Aorta (tissue), 5 donors: ENCODE data around the gene TEAD4. TPM values are rescaled to one million over a fixed set of nuclear protein-coding genes. Genes with fewer than 3 reads are reported as not detected.

Experiments
- ATAC-seq: fragments of 200-7000 bp; cut with Tn5 transposase; one replicate; pipeline ENCODE4 v1.9.1; 2022; ENCODE audit warnings: moderate library complexity; ENCODE audit not compliant: low FRiP score
- DNase-seq, 2 donors: peaks; one replicate each; pipeline ENCODE4 v3.0.0-alpha.2; 2020
- H3K27ac ChIP-seq, 2 donors: one replicate each; pipeline ENCODE4 v1.5.1; 2013; ENCODE audit warnings: low read length in 2 of 2, mild to moderate bottlenecking in 2 of 2, moderate library complexity in 2 of 2, control low read depth in 1 of 2, inconsistent platforms in 1 of 2, low read depth in 1 of 2
- H3K27me3 ChIP-seq, 2 donors: one replicate each; pipeline ENCODE4 v1.6.1; 2013; ENCODE audit warnings: control low read depth in 1 of 2, low read length in 1 of 2, mild to moderate bottlenecking in 1 of 2, moderate library complexity in 1 of 2; ENCODE audit not compliant: insufficient read depth in 2 of 2, control insufficient read depth in 1 of 2
- H3K36me3 ChIP-seq, 2 donors: one replicate each; pipeline ENCODE4 v1.6.1; 2013; ENCODE audit warnings: control low read depth in 1 of 2, low read length in 1 of 2, mild to moderate bottlenecking in 1 of 2; ENCODE audit not compliant: insufficient read depth in 2 of 2, control insufficient read depth in 1 of 2
- H3K4me1 ChIP-seq, 2 donors: one replicate each; pipeline ENCODE4 v1.6.1; 2013; ENCODE audit warnings: low read length in 2 of 2, control low read depth in 1 of 2, mild to moderate bottlenecking in 1 of 2, moderate library complexity in 1 of 2; ENCODE audit not compliant: insufficient read depth in 2 of 2, control insufficient read depth in 1 of 2
- H3K4me3 ChIP-seq, 2 donors: one replicate each; pipeline ENCODE4 v1.5.1; 2013; ENCODE audit warnings: low read length in 2 of 2, control low read depth in 1 of 2, mild to moderate bottlenecking in 1 of 2
- H3K9me3 ChIP-seq: one replicate; pipeline ENCODE4 v1.6.1; 2013; ENCODE audit warnings: mild to moderate bottlenecking, low read length; ENCODE audit not compliant: control insufficient read depth
- WGBS, 2 donors: extraction: QIAGEN DNeasy Blood & Tissue Kit; methylation state at CpG; one replicate each; pipeline ENCODE4 v1.1.7; 2013; 5-methylcytosine and 5-hydroxymethylcytosine counted together
- intact Hi-C, 2 donors: fragments of 100-400 bp; cut with DNase I; formaldehyde crosslinking; loops; one replicate each; pipeline versions ENCODE4 v1.14.2 to v1.15.0; 2022
- polyA plus RNA-seq, 2 donors: library from polyadenylated mRNA; stranded (reverse); fragments of 200-250 nt; gene quantifications; one replicate each; pipeline ENCODE4 v1.2.3, GENCODE V29; 2013
- total RNA-seq, 2 donors: library from RNA; stranded (reverse); fragmentation: NEBNext Ultra II Directional; extraction: Animal tissue kit (Norgen Biotek cat#: 25700); gene quantifications; one replicate each; pipeline ENCODE4 v1.2.1, GENCODE V29; 2021
- donor health status: healthy with polysubstance abuse.
- donor health status: Bipolar disorder and iron deficiency.
- donor health status: DM: no; HTN: no; CAD: no.
- donor health status: DM: no; HTN: no; CAD: no.
- donor health status: DM: yes; HTN: yes; CAD: no.

TEAD4 gene
- total and polyA plus RNA-seq, 4 donors: 8.9 to 29.0 (median 20.2) TPM

DNA sequence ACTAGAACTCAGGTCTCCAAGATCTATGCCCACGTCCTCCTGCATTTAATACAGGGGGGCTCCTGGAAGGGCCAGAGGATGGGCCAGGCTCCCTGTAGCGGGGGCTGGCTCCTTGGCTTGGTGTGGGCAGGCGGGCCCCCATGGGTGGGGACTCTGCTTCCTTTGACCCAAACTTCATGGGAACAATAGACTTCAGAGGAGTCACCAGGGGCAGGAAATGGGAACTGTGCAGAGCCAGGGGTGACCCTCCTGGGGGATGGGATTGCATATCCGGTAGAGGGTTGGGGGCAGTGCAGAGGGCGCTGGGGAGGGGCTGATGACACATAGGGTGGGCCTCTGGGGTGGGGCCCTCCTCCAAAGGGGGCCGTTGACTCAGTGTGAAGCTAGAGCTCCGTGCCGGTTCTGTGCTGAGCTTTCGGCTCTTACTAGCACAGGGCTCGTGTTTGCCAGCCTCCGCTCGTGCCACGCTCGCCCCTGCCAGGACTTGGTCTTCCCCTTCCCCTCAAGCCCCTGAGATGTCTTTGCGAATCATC is 4.6 kb downstream of the TEAD4 start:
- H3K27ac ChIP-seq: no peak overlapping the region
- no peaks in the 10 kb centered on the region for H3K4me1 ChIP-seq
- H3K27me3 ChIP-seq: no peaks in the 10 kb centered on the region
- no peak overlapping the region for H3K4me3 ChIP-seq
- 89 to 90% methylated on average over 15 of the region's 15 CpGs for WGBS, 2 donors
- H3K36me3 ChIP-seq: no peaks in the 10 kb centered on the region
- DNase-seq: peak in 1 of 2 donors; percentile 80
- no peak for ATAC-seq
- no peaks in the 10 kb centered on the region for H3K9me3 ChIP-seq
- intact Hi-C loops: loop anchor here in 1 of 2 donors (5.0 kb wide), 1 partner anchor 78 kb away; no protein-coding TSS in a partner anchor

DNA sequence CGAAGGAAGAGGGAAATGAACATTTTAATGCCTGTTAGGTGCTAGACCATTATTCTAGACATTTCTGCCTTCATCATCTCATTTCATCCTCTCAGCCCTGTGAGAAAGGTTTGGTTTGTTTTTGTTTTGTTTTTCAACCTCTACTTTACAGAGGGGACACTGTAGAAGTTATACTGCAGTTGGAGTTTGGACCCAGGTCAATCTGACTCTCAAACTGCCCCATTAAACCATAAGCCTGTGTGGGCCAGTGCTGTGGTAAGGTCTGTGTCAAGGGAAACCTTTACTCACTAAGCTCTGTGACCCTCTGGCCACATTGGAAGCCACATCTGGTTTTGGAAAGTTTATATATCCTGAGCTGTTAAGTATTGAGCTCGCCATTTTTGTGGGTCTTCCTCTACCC is 8.5 kb downstream of the TEAD4 start:
- Histone ChIP-seq H3K9me3 (no peaks in the 10 kb centered on the region), H3K27ac (no peak overlapping the region), H3K36me3 (no peaks in the 10 kb centered on the region), H3K4me1 (no peaks in the 10 kb centered on the region), H3K27me3 (no peaks in the 10 kb centered on the region), H3K4me3 (no peak overlapping the region)
- 93 to 96% methylated on average over 2 of the region's 2 CpGs for WGBS, 2 donors
- DNase-seq (no peak), ATAC-seq (no peak)
- intact Hi-C loops: no loop called here

DNA sequence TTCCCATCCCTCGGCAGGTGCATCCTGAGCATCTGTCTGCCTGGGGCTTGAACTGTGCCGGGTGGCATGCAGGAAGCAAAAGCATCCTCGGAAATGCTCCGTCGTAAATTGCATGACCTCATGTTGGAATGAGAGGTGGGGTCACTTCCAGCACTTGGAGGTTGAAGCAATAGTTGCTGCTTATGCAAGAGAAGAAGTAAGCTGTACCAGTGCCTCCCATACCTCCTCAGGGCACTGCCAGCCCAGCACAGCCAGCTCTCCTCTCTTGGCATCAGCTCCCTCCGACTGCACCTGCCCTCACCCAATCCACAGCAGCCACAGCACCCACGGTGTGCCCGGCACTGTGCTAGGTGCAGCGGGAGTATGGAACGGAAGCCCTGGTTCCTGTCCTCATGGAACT is 11.5 kb downstream of the TEAD4 start:
- no peak for ATAC-seq
- Histone ChIP-seq H3K4me3 (no peak overlapping the region), H3K4me1 (no peaks in the 10 kb centered on the region), H3K36me3 (no peaks in the 10 kb centered on the region), H3K27ac (no peak overlapping the region), H3K27me3 (no peaks in the 10 kb centered on the region), H3K9me3 (no peaks in the 10 kb centered on the region)
- no peak for DNase-seq
- 80 to 83% methylated on average over 10 of the region's 10 CpGs for WGBS, 2 donors
- intact Hi-C loops: no loop called here

DNA sequence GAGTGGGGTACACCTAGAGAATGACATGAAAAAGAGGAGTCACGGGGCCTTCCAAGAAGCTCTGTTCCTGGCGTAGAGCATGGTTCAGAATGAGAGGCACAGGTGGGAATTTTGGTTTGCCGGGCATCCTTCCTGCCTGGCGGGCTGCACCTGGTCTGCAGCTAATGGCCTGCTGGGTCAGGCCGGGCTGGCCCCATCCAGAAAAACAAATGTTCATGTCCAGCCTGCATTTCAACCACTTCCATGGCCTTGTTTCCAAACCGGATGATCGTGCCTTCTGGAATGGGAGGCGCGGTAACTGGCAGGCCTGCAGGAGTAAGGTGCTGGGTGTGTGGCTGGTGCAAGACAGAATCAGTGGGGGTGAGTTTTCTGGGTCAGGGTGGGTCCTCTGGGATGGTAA is 14.4 kb downstream of the TEAD4 start:
- Histone ChIP-seq H3K27me3 (no peaks in the 10 kb centered on the region), H3K27ac (no peak overlapping the region), H3K36me3 (no peaks in the 10 kb centered on the region), H3K4me3 (no peak overlapping the region), H3K4me1 (no peaks in the 10 kb centered on the region), H3K9me3 (no peaks in the 10 kb centered on the region)
- intact Hi-C loops: no loop called here
- WGBS, 2 donors: 95 to 97% methylated on average over 9 of the region's 9 CpGs
- ATAC-seq (no peak), DNase-seq (no peak)

DNA sequence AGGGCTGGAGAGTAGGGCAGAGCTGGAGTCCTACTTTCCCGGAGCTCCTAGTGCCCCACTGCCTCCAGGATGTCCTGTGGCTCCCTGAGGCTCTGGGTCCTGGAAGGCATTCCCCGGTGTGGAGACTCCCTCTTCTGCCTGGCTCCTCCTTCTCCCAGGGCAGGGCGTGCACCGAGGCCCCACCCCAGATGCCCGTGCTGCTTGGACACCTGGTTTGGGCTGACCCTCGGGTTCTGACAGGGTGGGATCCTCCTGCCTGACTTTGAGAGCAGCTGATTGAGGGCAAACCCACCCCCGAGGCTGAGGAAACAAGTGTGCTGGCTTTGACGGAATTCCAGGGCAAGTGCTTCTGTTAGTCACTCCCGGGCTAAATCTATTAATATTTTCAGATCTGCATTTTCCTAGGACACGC is 15.4 kb downstream of the TEAD4 start:
- intact Hi-C loops: no loop called here
- no peak for ATAC-seq

DNA sequence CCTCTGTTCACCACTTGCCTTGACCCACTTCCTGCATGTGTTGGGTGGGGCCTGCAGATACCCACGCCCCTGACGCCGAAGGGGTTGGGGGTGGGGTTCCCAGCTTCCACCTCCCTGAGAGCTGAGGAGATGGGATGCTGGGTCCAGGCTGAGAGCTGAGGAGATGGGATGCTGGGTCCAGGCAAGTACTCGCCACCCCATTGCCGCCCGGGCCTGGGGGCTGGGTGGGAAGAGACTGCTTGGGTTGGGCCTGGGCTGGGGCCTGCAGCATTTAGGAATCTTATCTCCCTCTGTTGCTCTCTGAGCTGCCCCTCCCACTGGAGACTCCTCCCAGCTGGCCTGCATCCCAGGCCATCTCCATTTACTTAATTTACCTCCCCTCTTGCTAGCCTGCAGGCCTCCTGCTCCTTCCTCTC is 17.4 kb downstream of the TEAD4 start:
- WGBS, 2 donors: 64 to 74% methylated on average over 6 of the region's 6 CpGs
- no peak overlapping the region for H3K27ac ChIP-seq
- intact Hi-C loops: no loop called here
- H3K27me3 ChIP-seq: no peaks in the 10 kb centered on the region
- no peaks in the 10 kb centered on the region for H3K9me3 ChIP-seq
- H3K4me1 ChIP-seq: no peaks in the 10 kb centered on the region
- H3K36me3 ChIP-seq: no peaks in the 10 kb centered on the region
- DNase-seq: no peak
- peak; percentile 6 for ATAC-seq
- no peak overlapping the region for H3K4me3 ChIP-seq

More for the DNA sequence above, 15.4 kb downstream of the TEAD4 start:
- Histone ChIP-seq H3K36me3 (no peaks in the 10 kb centered on the region), H3K4me1 (no peaks in the 10 kb centered on the region), H3K9me3 (no peaks in the 10 kb centered on the region), H3K27me3 (no peaks in the 10 kb centered on the region), H3K27ac (no peak overlapping the region), H3K4me3 (no peak overlapping the region)
- no peak for DNase-seq
- WGBS, 2 donors: 21 to 23% methylated on average over 9 to 10 of the region's 10 CpGs

DNA sequence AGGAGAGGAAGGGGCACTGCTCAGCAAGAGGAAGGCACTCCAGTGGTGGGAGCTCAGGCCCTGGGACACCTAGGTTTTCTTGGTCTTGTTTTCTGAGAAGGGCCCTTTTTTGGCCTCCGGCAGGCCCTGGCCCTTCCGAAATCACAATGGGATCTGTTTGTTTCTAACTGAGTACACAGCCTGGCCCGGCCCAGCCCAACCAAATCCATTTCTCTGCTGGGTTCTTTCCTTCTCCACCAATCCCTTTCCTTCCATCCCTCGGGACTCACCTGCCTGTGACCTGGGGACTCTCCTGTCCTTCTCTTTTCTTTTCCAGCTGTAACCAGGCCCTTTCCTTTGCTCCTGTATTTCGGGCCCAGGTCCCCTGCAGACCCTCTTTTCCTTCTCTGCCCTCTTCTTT is 18.6 kb downstream of the TEAD4 start:
- DNase-seq (no peak), ATAC-seq (no peak)
- no peak overlapping the region for H3K27ac ChIP-seq
- H3K27me3 ChIP-seq: no peaks in the 10 kb centered on the region
- intact Hi-C loops: no loop called here
- H3K36me3 ChIP-seq: no peaks in the 10 kb centered on the region
- 93 to 95% methylated on average over 5 of the region's 5 CpGs for WGBS, 2 donors
- H3K4me3 ChIP-seq: no peak overlapping the region
- H3K4me1 ChIP-seq: no peaks in the 10 kb centered on the region
- no peaks in the 10 kb centered on the region for H3K9me3 ChIP-seq

DNA sequence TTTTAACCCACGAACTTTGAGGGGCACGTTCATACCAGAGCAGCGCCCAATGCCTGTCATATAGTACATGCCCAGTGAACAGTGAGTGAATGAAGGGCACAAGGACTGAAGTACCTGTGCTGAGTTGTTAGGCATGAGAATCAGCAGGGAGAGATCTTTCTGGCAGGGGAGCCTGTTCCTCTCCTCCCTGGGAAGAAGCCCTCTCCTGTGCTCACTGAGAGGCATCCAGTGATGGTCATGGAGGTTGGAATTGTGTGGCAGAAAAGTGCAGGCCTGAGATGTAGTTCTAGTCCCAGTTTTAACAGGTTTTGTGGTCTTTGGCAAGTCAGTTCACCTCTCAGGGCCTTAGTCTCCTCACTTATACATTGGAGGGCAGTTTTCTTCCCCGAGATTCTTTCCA is 20.6 kb downstream of the TEAD4 start:
- WGBS, 2 donors: 87 to 97% methylated on average over 4 of the region's 4 CpGs
- intact Hi-C loops: no loop called here

DNA sequence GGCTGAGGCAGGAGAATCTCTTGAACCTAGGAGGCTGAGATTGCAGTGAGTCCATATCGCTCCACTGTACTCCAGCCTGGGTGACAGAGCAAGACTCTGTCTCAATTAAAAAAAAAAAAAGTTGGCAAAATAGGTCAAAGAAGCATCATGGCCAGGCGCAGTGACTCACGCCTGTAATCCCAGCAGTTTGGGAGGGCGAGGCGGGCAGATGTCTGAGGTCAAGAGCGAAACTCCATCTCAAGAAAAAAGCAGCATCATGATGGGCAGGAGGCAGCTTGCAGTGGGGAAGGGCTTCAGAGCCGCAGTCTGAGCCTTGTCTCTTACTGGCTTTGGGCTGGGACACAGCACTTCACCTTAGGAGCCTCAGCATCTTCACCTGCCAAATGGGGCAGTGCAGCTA is 21.4 kb downstream of the TEAD4 start:
- intact Hi-C loops: no loop called here
- H3K27me3 ChIP-seq: no peaks in the 10 kb centered on the region
- H3K27ac ChIP-seq: no peak overlapping the region

More for the DNA sequence above, 20.6 kb downstream of the TEAD4 start:
- H3K4me1 ChIP-seq: no peaks in the 10 kb centered on the region
- H3K36me3 ChIP-seq: no peaks in the 10 kb centered on the region
- no peaks in the 10 kb centered on the region for H3K27me3 ChIP-seq
- DNase-seq (no peak), ATAC-seq (no peak)
- no peak overlapping the region for H3K27ac ChIP-seq
- H3K9me3 ChIP-seq: no peaks in the 10 kb centered on the region
- H3K4me3 ChIP-seq: no peak overlapping the region

More for the DNA sequence above, 21.4 kb downstream of the TEAD4 start:
- Histone ChIP-seq H3K9me3 (no peaks in the 10 kb centered on the region), H3K4me1 (no peaks in the 10 kb centered on the region), H3K36me3 (no peaks in the 10 kb centered on the region), H3K4me3 (no peak overlapping the region)
- DNase-seq (no peak), ATAC-seq (no peak)
- WGBS, 2 donors: 84 to 85% methylated on average over 7 of the region's 7 CpGs
